Loucy (cell line): Measurements from ENCODE around the gene ADAT3.

ENCODE experiments used
- EZH2phosphoT487 ChIP-seq: fragments of 200-600 bp; IDR thresholded peaks from 2 replicates; pipeline ENCODE4 v1.6.1; 2018; ENCODE audit warnings: antibody characterized with exemption, mild to moderate bottlenecking, moderate library complexity, borderline replicate concordance
- TF ChIP-seq, protein P1 (sequence below): fragments of 200-600 bp; sonication (generic); conservative IDR thresholded peaks from 2 replicates; pipeline ENCODE4 v1.5.1; 2014; ENCODE audit warnings: mild to moderate bottlenecking, antibody characterized with exemption, low read length

DNA sequence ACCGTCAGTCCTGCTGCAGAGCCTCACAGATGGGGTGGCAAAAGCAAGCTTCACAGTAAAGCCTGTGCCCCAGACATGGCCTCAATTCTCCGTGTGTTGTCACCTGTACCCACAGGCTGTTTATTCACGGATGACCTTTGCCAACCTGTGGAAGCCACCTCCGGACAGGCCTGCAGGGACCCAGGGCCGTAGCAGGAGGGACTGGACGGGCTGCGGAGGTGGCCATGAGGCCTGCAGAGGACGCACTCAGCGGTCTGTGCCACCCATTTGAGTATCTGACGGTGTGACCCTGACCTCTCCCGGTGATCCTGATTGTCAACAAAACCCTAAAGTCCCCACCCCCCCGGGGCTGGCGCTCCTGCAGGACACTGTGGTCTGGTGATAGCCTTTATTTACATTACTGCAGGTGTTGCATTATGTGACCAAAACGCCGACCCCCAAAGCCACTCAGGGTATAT lies 34.0 kb upstream of the ADAT3 start:
- TF ChIP-seq, protein P1, sequence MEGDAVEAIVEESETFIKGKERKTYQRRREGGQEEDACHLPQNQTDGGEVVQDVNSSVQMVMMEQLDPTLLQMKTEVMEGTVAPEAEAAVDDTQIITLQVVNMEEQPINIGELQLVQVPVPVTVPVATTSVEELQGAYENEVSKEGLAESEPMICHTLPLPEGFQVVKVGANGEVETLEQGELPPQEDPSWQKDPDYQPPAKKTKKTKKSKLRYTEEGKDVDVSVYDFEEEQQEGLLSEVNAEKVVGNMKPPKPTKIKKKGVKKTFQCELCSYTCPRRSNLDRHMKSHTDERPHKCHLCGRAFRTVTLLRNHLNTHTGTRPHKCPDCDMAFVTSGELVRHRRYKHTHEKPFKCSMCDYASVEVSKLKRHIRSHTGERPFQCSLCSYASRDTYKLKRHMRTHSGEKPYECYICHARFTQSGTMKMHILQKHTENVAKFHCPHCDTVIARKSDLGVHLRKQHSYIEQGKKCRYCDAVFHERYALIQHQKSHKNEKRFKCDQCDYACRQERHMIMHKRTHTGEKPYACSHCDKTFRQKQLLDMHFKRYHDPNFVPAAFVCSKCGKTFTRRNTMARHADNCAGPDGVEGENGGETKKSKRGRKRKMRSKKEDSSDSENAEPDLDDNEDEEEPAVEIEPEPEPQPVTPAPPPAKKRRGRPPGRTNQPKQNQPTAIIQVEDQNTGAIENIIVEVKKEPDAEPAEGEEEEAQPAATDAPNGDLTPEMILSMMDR: no peak
- no peak for TF ChIP-seq EZH2phosphoT487
